ENCODE results near the gene SLC25A23. TPM values are rescaled to one million over a fixed set of nuclear protein-coding genes. Genes with fewer than 3 reads are reported as not detected.

SLC25A23 gene
- polyA plus RNA-seq, 1 of the 3 experiments (the other 2 are of a cell fraction), result 10.9 TPM

- CTCF ChIA-PET, result no interaction called here
Measured at GRCh38 chr19:6471076-6471475, 11.5 kb upstream of the SLC25A23 start.

GRCh38 chr19:6470173-6470572 lies 10.6 kb upstream of the SLC25A23 start:
- Histone ChIP-seq H3K79me2 (ENCODE audit: insufficient read depth) (no peaks in the 10 kb centered on the region), H3K4me3 (ENCODE audit: low read depth in 2 of 2, low read length in 1 of 2) (no peak overlapping the region), H3K36me3 (replicated peaks in 1 of 2; ENCODE audit: control insufficient read depth in 1 of 2, insufficient read depth in 2 of 2, low read length in 1 of 2) (no peaks in the 10 kb centered on the region), H3F3A (replicated peaks; ENCODE audit: insufficient read depth) (no peaks in the 10 kb centered on the region), H3K9me2 (no peaks in the 10 kb centered on the region), H4K20me1 (ENCODE audit: insufficient read depth) (no peaks in the 10 kb centered on the region), H3K27ac (ENCODE audit: low read depth in 2 of 2, low read length in 1 of 2) (no peak overlapping the region), H3K27me3 (ENCODE audit: insufficient read depth) (peaks cover 51% of the 10 kb centered on the region), H2AFZ (ENCODE audit: low read depth) (no peak overlapping the region), H3K9me3 (no peaks in the 10 kb centered on the region), H3K4me2 (no peak overlapping the region), H3K4me1 (ENCODE audit: control insufficient read depth in 1 of 2, insufficient read depth in 2 of 2, low read depth in 1 of 2, low read length in 1 of 2) (peaks cover 0 to under 1% of the 10 kb centered on the region in 2 experiments; a peak in 1 of 4 replicates), H3K9ac (no peak overlapping the region)
- CTCF ChIA-PET, result no interaction called here
- no peak for DNase-seq
- TF ChIP-seq SMC3 (IDR thresholded peaks at IDR 0.05; ENCODE audit: low read depth, low read length), result no peak
- no peak for TF ChIP-seq SIN3A (IDR thresholded peaks at IDR 0.05; ENCODE audit: borderline replicate concordance, low read depth, low read length)
- no peak for TF ChIP-seq NFIC (IDR thresholded peaks at IDR 0.05; ENCODE audit: borderline replicate concordance)
- TF ChIP-seq GATA2 (CRISPR knock-in tag; IDR thresholded peaks at IDR 0.05), result no peak
- no peak for TF ChIP-seq TCF12 (IDR thresholded peaks at IDR 0.05)
- TF ChIP-seq MXI1 (IDR thresholded peaks at IDR 0.05; ENCODE audit: low read depth, low read length), result no peak
- no peak for TF ChIP-seq USF1 (IDR thresholded peaks at IDR 0.05; ENCODE audit: borderline replicate concordance, low read depth)
- no peak for TF ChIP-seq RCOR1 (IDR thresholded peaks at IDR 0.05; ENCODE audit: low read length)
- no peak for TF ChIP-seq EZH2phosphoT487 (IDR thresholded peaks at IDR 0.05; ENCODE audit: borderline replicate concordance, low read depth)
- no peak for TF ChIP-seq TEAD4 (IDR thresholded peaks at IDR 0.05; ENCODE audit: borderline replicate concordance, insufficient read depth)
- TF ChIP-seq MAX (IDR thresholded peaks at IDR 0.05; ENCODE audit: low read depth), result no peak
- no peak for TF ChIP-seq RFX5 (IDR thresholded peaks at IDR 0.05; ENCODE audit: low read length)
- no peak for TF ChIP-seq FOXM1 (IDR thresholded peaks at IDR 0.05; ENCODE audit: low read depth)
- POLR2A ChIA-PET, result no interaction called here
- 61% methylated on average over 4 of the region's 8 CpGs for WGBS (ENCODE audit: low lambda C conversion rate)

More at GRCh38 chr19:6471076-6471475, 11.5 kb upstream of the SLC25A23 start:
- no peak for TF ChIP-seq MAX (IDR thresholded peaks at IDR 0.05; ENCODE audit: low read depth)
- TF ChIP-seq MXI1 (IDR thresholded peaks at IDR 0.05; ENCODE audit: low read depth, low read length), result no peak
- TF ChIP-seq REST (IDR thresholded peaks at IDR 0.05; ENCODE audit: low read depth, low read length), result no peak
- H3K9me2 ChIP-seq, result no peaks in the 10 kb centered on the region
- no peak overlapping the region for H3K9ac ChIP-seq
- H3K79me2 ChIP-seq (ENCODE audit: insufficient read depth), result no peaks in the 10 kb centered on the region
- H3K36me3 ChIP-seq (replicated peaks in 1 of 2; ENCODE audit: control insufficient read depth in 1 of 2, insufficient read depth in 2 of 2, low read length in 1 of 2), result no peaks in the 10 kb centered on the region
- H3K4me1 ChIP-seq (ENCODE audit: control insufficient read depth in 1 of 2, insufficient read depth in 2 of 2, low read depth in 1 of 2, low read length in 1 of 2), result peaks cover 0 to 9% of the 10 kb centered on the region in 2 experiments; a peak in 1 of 4 replicates
- no peaks in the 10 kb centered on the region for H3K9me3 ChIP-seq
- no peaks in the 10 kb centered on the region for H4K20me1 ChIP-seq (ENCODE audit: insufficient read depth)
- POLR2A ChIA-PET, result no interaction called here
- H2AFZ ChIP-seq (ENCODE audit: low read depth), result no peak overlapping the region
- no peak overlapping the region for H3K4me3 ChIP-seq (ENCODE audit: low read depth in 2 of 2, low read length in 1 of 2)
- 63% methylated on average over 13 of the region's 14 CpGs for WGBS (ENCODE audit: low lambda C conversion rate)
- no peak for DNase-seq
- H3K4me2 ChIP-seq, result no peak overlapping the region
- no peaks in the 10 kb centered on the region for H3F3A ChIP-seq (replicated peaks; ENCODE audit: insufficient read depth)
- no peak overlapping the region for H3K27ac ChIP-seq (ENCODE audit: low read depth in 2 of 2, low read length in 1 of 2)
- H3K27me3 ChIP-seq (ENCODE audit: insufficient read depth), result peaks cover 50% of the 10 kb centered on the region
